ENCODE data around the gene CAMSAP1.
A peak's percentile ranks its signal among the peaks of the same experiment; 100 is the strongest.

CAMSAP1 gene

GRCh38 chr9:135805422-135806022, 101.8 kb downstream of the CAMSAP1 start:
- DNase-seq = no peak

GRCh38 chr9:135804581-135805421, 102.5 kb downstream of the CAMSAP1 start:
- DNase-seq = no peak

- DNase-seq = no peak
Measured at GRCh38 chr9:135803441-135803840, 103.9 kb downstream of the CAMSAP1 start.

GRCh38 chr9:135802876-135803419, 104.4 kb downstream of the CAMSAP1 start:
- DNase-seq = no peak

GRCh38 chr9:135801070-135801469, 106.3 kb downstream of the CAMSAP1 start:
- no peak for DNase-seq

GRCh38 chr9:135799261-135799660, 108.1 kb downstream of the CAMSAP1 start:
- DNase-seq = no peak

GRCh38 chr9:135798263-135798585, 109.1 kb downstream of the CAMSAP1 start:
- no peak for DNase-seq

- DNase-seq = peak; percentile 33
Measured at GRCh38 chr9:135797507-135798262, 109.7 kb downstream of the CAMSAP1 start.

- no peak for DNase-seq
Measured at GRCh38 chr9:135796784-135797485, 110.4 kb downstream of the CAMSAP1 start.

- DNase-seq = no peak
Measured at GRCh38 chr9:135795391-135795790, 112.0 kb downstream of the CAMSAP1 start.

GRCh38 chr9:135794361-135794885, 112.9 kb downstream of the CAMSAP1 start:
- DNase-seq = no peak

GRCh38 chr9:135794057-135794335, 113.3 kb downstream of the CAMSAP1 start:
- DNase-seq = no peak

- no peak for DNase-seq
Measured at GRCh38 chr9:135793221-135794056, 113.9 kb downstream of the CAMSAP1 start.

GRCh38 chr9:135792268-135793128, 114.8 kb downstream of the CAMSAP1 start:
- no peak for DNase-seq

- DNase-seq = peak; percentile 12
Measured at GRCh38 chr9:135791431-135792267, 115.7 kb downstream of the CAMSAP1 start.

GRCh38 chr9:135790850-135791249, 116.5 kb downstream of the CAMSAP1 start:
- DNase-seq = no peak

- no peak for DNase-seq
Measured at GRCh38 chr9:135790356-135790755, 117.0 kb downstream of the CAMSAP1 start.

- no peak for DNase-seq
Measured at GRCh38 chr9:135789838-135790291, 117.5 kb downstream of the CAMSAP1 start.

GRCh38 chr9:135788576-135789300, 118.6 kb downstream of the CAMSAP1 start:
- DNase-seq = no peak
